ENCODE data around the gene CACHD1. TPM values are rescaled to one million over a fixed set of nuclear protein-coding genes. Genes with fewer than 3 reads are reported as not detected.

Gene CACHD1
- total and polyA plus RNA-seq, 2 of the 4 experiments (the other 2 are of a cell fraction), result 2.9 to 5.9 TPM

GRCh38 chr1:64677532-64677931, 207.6 kb downstream of the CACHD1 start:
- DNase-seq, result no peak
- H2AK5ac ChIP-seq (ENCODE audit: low read depth, low read length), result no peak overlapping the region
- H3K36me3 ChIP-seq (ENCODE audit: control insufficient read depth, insufficient read depth, low read length), result peaks cover 5% of the 10 kb centered on the region; the same call in 1 of the 2 replicates
- H3K9me1 ChIP-seq (ENCODE audit: insufficient read depth, low read length), result no peaks in the 10 kb centered on the region; the same call in 1 of the 2 replicates
- H4K91ac ChIP-seq (ENCODE audit: insufficient read depth, low read depth, low read length), result no peak overlapping the region
- no peak overlapping the region for H3K23ac ChIP-seq (ENCODE audit: low read depth, low read length)
- no peak overlapping the region for H3K27ac ChIP-seq (ENCODE audit: insufficient read depth, low read length)
- intact Hi-C loops (cut with micrococcal nuclease), result no loop called here
- no peak overlapping the region for H2BK120ac ChIP-seq (ENCODE audit: low read depth, low read length)
- WGBS, 2 experiments (ENCODE audit: extremely low coverage in 2 of 2, insufficient read length in 1 of 2), result 100% methylated on average over 1 of the region's 1 CpG; no CpG with 5 or more reads in 1 of the 2 experiments
- no peaks in the 10 kb centered on the region for H4K20me1 ChIP-seq (ENCODE audit: insufficient read depth, low read length)
- dilution Hi-C loops (cut with HindIII; ENCODE audit: low sequenced_read_pairs, unreplicated experiment), result no loop called here
- H3K56ac ChIP-seq (ENCODE audit: extremely low read depth, insufficient read depth, low read length), result no peak overlapping the region
- no TSS peak for BruUV-seq (replicated peaks)
- ChIA-PET POLR2A (ENCODE audit: unreplicated experiment) (no interaction called here), CTCF (interaction anchor here (0.7 kb wide), 1 partner anchor 8 kb away, joined by 3 read pairs; no protein-coding TSS in a partner anchor)
- no peak overlapping the region for H2AK9ac ChIP-seq (replicated peaks; ENCODE audit: low read depth, low read length, poor library complexity)
- H3K4ac ChIP-seq (ENCODE audit: low read depth, low read length), result no peak overlapping the region
- H2AFZ ChIP-seq (replicated peaks; ENCODE audit: low read length, poor library complexity), result no peak overlapping the region
- no peak overlapping the region for H3K4me3 ChIP-seq (ENCODE audit: insufficient read depth, low read depth, low read length)
- no peaks in the 10 kb centered on the region for H3K79me1 ChIP-seq (ENCODE audit: low read depth in 1 of 2, low read length in 2 of 2)
- H3K4me1 ChIP-seq (ENCODE audit: control insufficient read depth, insufficient read depth, low read length), result no peaks in the 10 kb centered on the region
- H2BK5ac ChIP-seq (ENCODE audit: low read depth, low read length, poor library complexity, severe bottlenecking), result no peak overlapping the region
- no peak for ATAC-seq (ENCODE audit: low read depth)
- no peak overlapping the region for H3K18ac ChIP-seq (ENCODE audit: low read depth, low read length)
- no peak overlapping the region for H4K5ac ChIP-seq (ENCODE audit: low read depth, low read length)
- in situ Hi-C loops (cut with MboI; ENCODE audit: low sequenced_read_pairs), result loop anchor here (10.0 kb wide), 1 partner anchor 413 kb away; no protein-coding TSS in a partner anchor
- no peak overlapping the region for H3K4me2 ChIP-seq (ENCODE audit: low read depth, low read length)
- no peaks in the 10 kb centered on the region for H3K27me3 ChIP-seq (ENCODE audit: control insufficient read depth, insufficient read depth, low read length)
- TF ChIP-seq MAFK (IDR thresholded peaks at IDR 0.05; ENCODE audit: low read depth, low read length) (peak; percentile 99), FOS (IDR thresholded peaks at IDR 0.05; ENCODE audit: low read depth, low read length) (no peak)
- no peak overlapping the region for H3K9ac ChIP-seq (ENCODE audit: low read depth, low read length)
- H3K9me3 ChIP-seq (ENCODE audit: control insufficient read depth, insufficient read depth, low read length), result no peaks in the 10 kb centered on the region
- no peak overlapping the region for H3K14ac ChIP-seq (replicated peaks; ENCODE audit: low read depth, low read length)
- H4K8ac ChIP-seq (ENCODE audit: low read depth in 2 of 2, low read length in 2 of 2), result no peak overlapping the region
- H2BK20ac ChIP-seq (ENCODE audit: low read depth, low read length), result no peak overlapping the region
- H2BK15ac ChIP-seq (ENCODE audit: low read depth, low read length), result no peak overlapping the region
